ENCODE data around the gene ATOSA.

ATOSA gene

GRCh38 chr15:52682781-52683180 is 3.6 kb upstream of the ATOSA start:
- in situ Hi-C loops (cut with MboI; ENCODE audit: low sequenced_read_pairs), result no loop called here

DNA sequence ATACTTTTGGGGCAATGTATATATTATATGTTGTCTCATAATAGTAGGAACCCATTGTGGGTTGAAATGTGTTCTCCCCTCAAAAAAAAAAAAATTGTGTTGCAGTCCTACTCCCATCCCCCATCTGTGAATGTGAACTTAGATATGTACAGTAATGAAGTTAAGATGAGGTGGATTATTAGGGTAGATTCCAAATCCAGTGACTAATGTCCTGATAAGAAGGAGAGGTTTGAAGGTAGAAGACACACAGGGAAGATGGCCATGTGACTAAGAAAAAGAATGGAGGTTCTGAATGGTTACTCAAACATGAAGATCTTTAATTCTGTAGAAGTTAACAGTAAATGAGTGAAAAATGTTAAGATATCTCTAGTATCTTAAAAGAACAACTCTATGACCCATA is 3.0 kb upstream of the ATOSA start:
- in situ Hi-C loops (cut with MboI; ENCODE audit: low sequenced_read_pairs), result no loop called here

- in situ Hi-C loops (cut with MboI; ENCODE audit: low sequenced_read_pairs), result no loop called here
Observed at GRCh38 chr15:52681441-52681840, 2.3 kb upstream of the ATOSA start.

DNA sequence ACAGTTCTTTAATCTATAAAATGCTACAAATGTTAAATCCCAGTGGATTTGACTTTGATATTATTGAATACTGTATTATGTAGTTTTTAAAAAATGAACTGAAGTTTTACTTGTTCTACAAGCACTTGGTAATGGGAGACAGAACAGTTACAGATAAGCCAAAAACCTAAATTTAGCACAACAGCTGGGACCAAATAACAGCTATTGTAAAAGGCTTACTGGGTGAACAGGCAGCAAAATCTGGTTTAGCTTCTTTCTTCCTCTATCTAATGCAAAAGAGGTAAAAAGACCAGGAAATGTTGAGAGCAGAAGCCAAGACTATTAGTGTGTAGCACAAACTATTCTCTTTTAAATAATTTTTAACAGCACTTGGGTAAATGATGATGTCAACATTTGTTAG is 1.6 kb upstream of the ATOSA start:
- in situ Hi-C loops (cut with MboI; ENCODE audit: low sequenced_read_pairs), result no loop called here

GRCh38 chr15:52680041-52680391 is 828 bp upstream of the ATOSA start:
- in situ Hi-C loops (cut with MboI; ENCODE audit: low sequenced_read_pairs), result no loop called here

GRCh38 chr15:52678468-52679231 is 538 bp downstream of the ATOSA start:
- in situ Hi-C loops (cut with MboI; ENCODE audit: low sequenced_read_pairs), result no loop called here

GRCh38 chr15:52677593-52678467 is 1.4 kb downstream of the ATOSA start:
- in situ Hi-C loops (cut with MboI; ENCODE audit: low sequenced_read_pairs), result no loop called here

- in situ Hi-C loops (cut with MboI; ENCODE audit: low sequenced_read_pairs), result no loop called here
Observed at GRCh38 chr15:52674831-52675230, 4.4 kb downstream of the ATOSA start.

- in situ Hi-C loops (cut with MboI; ENCODE audit: low sequenced_read_pairs), result no loop called here
Observed at GRCh38 chr15:52673734-52674133, 5.5 kb downstream of the ATOSA start.

DNA sequence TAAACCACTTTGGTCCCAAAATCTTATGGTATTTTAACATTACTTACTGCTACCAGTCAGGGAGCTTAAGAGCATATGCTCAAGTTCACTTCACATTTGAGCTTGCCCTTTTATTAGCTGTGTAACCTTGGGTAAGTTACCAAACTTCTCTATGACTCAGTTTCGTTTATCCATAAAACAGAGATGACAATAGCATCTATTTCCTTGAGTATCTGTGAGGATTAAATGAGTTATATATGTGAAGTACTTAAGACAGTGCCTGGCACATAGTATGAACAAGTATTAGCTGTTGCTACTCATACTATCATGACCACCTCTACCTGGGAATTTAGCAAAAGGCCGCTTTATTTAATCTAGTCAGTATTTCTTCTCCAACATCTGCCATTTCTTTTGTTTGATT is 5.9 kb downstream of the ATOSA start:
- in situ Hi-C loops (cut with MboI; ENCODE audit: low sequenced_read_pairs), result no loop called here

DNA sequence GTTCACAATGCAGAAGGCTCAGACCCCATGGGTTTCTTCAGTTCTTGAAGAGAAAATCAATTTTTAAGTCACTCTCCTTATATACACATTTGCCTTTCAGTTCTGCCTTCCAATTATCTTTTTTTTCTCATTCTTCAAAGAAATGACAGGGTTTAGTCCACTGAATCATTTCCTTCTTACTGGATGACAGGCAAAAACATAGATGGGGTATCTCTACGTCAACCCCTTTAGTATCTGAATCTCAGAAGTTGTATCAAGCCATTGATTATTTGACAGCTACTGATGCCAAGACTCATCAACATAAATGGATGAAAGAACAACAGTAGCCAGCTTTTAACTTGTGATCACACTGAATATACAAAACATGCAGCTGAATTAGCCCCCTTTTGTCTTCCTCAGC is 6.5 kb downstream of the ATOSA start:
- in situ Hi-C loops (cut with MboI; ENCODE audit: low sequenced_read_pairs), result no loop called here

- in situ Hi-C loops (cut with MboI; ENCODE audit: low sequenced_read_pairs), result no loop called here
Observed at GRCh38 chr15:52670087-52670486, 9.1 kb downstream of the ATOSA start.

GRCh38 chr15:52668133-52668532 is 11.1 kb downstream of the ATOSA start:
- in situ Hi-C loops (cut with MboI; ENCODE audit: low sequenced_read_pairs), result no loop called here

DNA sequence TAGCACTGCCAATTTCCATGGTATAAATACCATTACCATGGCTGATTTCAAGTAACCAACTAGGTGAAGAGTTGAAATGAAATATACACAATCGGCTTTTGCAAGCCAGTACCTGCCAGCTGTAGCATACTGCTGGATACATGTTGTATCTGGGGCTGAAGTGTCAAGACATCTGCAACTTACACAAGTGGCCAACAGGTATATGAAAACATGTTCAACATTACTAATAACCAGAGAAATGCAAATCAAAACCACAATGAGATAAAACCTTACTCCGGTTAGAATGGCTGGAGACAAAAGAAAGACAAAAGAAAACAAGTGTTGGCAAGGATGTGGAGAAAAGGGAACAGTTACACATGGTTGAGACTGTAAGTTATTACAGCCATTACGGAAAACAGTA is 11.6 kb downstream of the ATOSA start:
- in situ Hi-C loops (cut with MboI; ENCODE audit: low sequenced_read_pairs), result no loop called here

GRCh38 chr15:52663536-52664294 is 15.5 kb downstream of the ATOSA start:
- in situ Hi-C loops (cut with MboI; ENCODE audit: low sequenced_read_pairs), result no loop called here

GRCh38 chr15:52661909-52662308 is 17.3 kb downstream of the ATOSA start:
- in situ Hi-C loops (cut with MboI; ENCODE audit: low sequenced_read_pairs), result no loop called here

DNA sequence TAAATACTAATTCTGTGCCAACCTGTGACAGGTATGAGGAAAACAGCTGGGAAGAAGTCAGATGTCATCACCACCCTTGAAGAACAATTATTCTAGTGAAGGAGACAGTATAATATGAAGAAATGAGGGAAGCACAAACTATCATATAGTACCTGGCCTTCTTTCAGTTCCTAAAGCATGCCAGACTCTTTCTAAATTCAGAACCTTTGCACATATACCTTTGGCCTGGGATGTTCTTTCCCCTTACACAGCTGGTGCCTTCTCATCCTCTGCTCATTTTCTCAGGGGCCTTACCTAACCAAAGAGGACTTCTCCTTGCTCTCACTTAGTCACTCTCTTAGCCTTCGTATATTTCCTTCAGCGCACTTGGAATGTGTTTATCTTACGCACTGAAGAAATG is 19.0 kb downstream of the ATOSA start:
- in situ Hi-C loops (cut with MboI; ENCODE audit: low sequenced_read_pairs), result no loop called here

DNA sequence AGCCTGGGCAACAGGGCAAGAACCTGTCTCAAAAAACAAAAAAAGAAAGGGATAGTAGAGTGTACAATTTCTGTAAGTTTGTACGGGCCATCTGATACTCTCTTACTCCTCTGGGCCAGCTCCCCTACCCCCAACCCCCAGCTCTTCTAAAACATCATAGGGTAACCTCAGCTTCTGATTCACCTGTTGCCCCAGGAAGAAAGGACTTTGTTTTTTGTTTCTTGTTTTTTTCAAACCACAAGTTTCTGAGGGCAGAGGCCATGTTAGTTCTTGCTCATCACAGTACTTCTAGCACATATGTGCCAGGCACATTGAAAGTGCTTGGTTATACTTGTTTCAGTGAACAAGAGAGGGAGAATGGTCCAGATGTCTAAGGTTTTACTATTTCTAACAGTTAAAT is 20.2 kb downstream of the ATOSA start:
- in situ Hi-C loops (cut with MboI; ENCODE audit: low sequenced_read_pairs), result no loop called here

DNA sequence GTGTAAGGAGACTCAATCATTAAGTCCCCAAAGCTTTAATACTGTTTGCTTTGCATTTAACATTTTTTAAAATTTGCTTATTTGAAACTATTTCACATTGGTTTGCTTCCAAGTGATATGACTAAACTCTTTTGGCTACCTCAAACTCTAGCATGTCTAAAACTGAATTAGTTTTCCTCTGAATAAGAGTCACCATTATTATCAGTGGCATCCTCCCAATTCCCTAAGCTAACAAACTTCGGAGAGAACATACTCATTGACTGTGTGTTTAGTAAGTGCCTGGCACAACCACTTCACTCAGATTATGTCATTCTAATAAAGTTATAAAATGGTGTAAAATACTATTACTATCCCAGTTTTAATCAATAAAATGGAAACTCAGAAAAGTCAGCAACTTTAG is 21.9 kb downstream of the ATOSA start:
- in situ Hi-C loops (cut with MboI; ENCODE audit: low sequenced_read_pairs), result no loop called here

DNA sequence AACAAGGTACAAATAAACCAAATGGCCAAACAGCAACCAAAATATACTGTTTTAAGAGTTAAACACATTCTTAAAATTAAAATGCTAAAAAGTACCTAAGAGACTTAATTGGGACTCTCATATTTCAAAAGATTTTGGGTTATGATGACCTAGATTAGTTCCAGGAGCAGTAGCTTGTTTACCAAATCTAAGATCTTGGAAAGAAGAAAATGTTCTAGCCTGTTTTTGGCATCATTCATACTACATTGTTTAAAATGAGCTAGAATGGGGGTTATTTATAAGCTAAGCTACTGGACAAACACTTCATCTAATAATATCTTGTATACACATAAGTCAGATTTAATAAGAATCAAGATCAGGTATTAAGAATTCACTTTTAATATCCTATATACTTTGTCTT is 22.8 kb downstream of the ATOSA start:
- in situ Hi-C loops (cut with MboI; ENCODE audit: low sequenced_read_pairs), result no loop called here

- in situ Hi-C loops (cut with MboI; ENCODE audit: low sequenced_read_pairs), result no loop called here
Observed at GRCh38 chr15:52653431-52653964, 25.7 kb downstream of the ATOSA start.

All from hTERT RPE-1 (cell line).